HepG2 (cell line): ENCODE measurements around the gene AMBRA1. TPM values are rescaled to one million over a fixed set of nuclear protein-coding genes. Genes with fewer than 3 reads are reported as not detected.

Experiments used
- ADNP ChIP-seq: sonication (generic); formaldehyde crosslinking; IDR thresholded peaks from 2 replicates; pipeline ENCODE4 v1.4.0; 2020; ENCODE audit warnings: missing genetic modification reagents
- BCL6 ChIP-seq: IDR thresholded peaks from 2 replicates; pipeline ENCODE4 v1.6.1; 2016; ENCODE audit warnings: missing genetic modification reagents, missing compliant biosample characterization
- DMAP1 ChIP-seq: IDR thresholded peaks from 2 replicates; pipeline ENCODE4 v1.6.1; 2016
- FOXA3 ChIP-seq: IDR thresholded peaks from 2 replicates; pipeline ENCODE4 v1.6.1; 2016; ENCODE audit warnings: missing genetic modification reagents, missing compliant biosample characterization
- MAFK ChIP-seq, 2 experiments: IDR thresholded peaks in 1 of 2; conservative IDR thresholded peaks in 1 of 2; 2 replicates each; pipeline ENCODE4 v1.6.1; 2011; ENCODE audit warnings: improper control_type of control experiment in 2 of 2, low read length in 2 of 2
- MXD4 ChIP-seq: IDR thresholded peaks from 2 replicates; pipeline ENCODE4 v1.6.1; 2016; ENCODE audit warnings: mild to moderate bottlenecking, missing biosample characterization, missing genetic modification reagents
- SIN3A ChIP-seq: IDR thresholded peaks from 2 replicates; pipeline ENCODE4 v1.6.1; 2011; ENCODE audit warnings: low read depth, mild to moderate bottlenecking, control low read depth, low read length, borderline replicate concordance
- SMAD9 ChIP-seq: sonication (generic); formaldehyde crosslinking; IDR thresholded peaks from 2 replicates; pipeline ENCODE4 v1.5.1; 2020; ENCODE audit warnings: mild to moderate bottlenecking, missing genetic modification reagents
- ZBTB33 ChIP-seq: sonication (generic); formaldehyde crosslinking; IDR thresholded peaks from 2 replicates; pipeline ENCODE4 v1.4.0; 2020; ENCODE audit warnings: missing genetic modification reagents
- ZBTB38 ChIP-seq: sonication (generic); formaldehyde crosslinking; IDR thresholded peaks from 2 replicates; pipeline ENCODE4 v1.5.1; 2020; ENCODE audit warnings: mild to moderate bottlenecking, missing genetic modification reagents
- ZBTB8A ChIP-seq: sonication (generic); formaldehyde crosslinking; IDR thresholded peaks from 2 replicates; pipeline ENCODE4 v1.4.0; 2020; ENCODE audit warnings: mild to moderate bottlenecking, low read depth, missing genetic modification reagents, borderline replicate concordance
- ZC3H13 ChIP-seq: sonication (generic); formaldehyde crosslinking; IDR thresholded peaks from 2 replicates; pipeline ENCODE4 v1.8.1; 2023; ENCODE audit warnings: mild to moderate bottlenecking, missing genetic modification reagents, moderate library complexity
- ZFAT ChIP-seq: sonication (generic); formaldehyde crosslinking; conservative IDR thresholded peaks from 2 replicates; pipeline ENCODE4 v1.8.1; 2023; ENCODE audit warnings: missing genetic modification reagents, inconsistent platforms
- ZHX1 ChIP-seq: sonication (generic); formaldehyde crosslinking; IDR thresholded peaks from 2 replicates; pipeline ENCODE4 v1.8.1; 2022; ENCODE audit warnings: low read depth, mild to moderate bottlenecking, missing genetic modification reagents
- ZNF292 ChIP-seq: sonication (generic); formaldehyde crosslinking; IDR thresholded peaks from 2 replicates; pipeline ENCODE4 v1.8.1; 2022; ENCODE audit warnings: mild to moderate bottlenecking, low read depth, missing genetic modification reagents, borderline replicate concordance
- ZNF468 ChIP-seq: sonication (generic); formaldehyde crosslinking; IDR thresholded peaks from 2 replicates; pipeline ENCODE4 v1.8.0; 2022; ENCODE audit warnings: mild to moderate bottlenecking, moderate library complexity, missing genetic modification reagents
- ZNF616 ChIP-seq: sonication (generic); formaldehyde crosslinking; IDR thresholded peaks from 2 replicates; pipeline ENCODE4 v1.5.0; 2020; ENCODE audit warnings: low read depth, mild to moderate bottlenecking, missing genetic modification reagents
- ZNF75D ChIP-seq: sonication (generic); formaldehyde crosslinking; IDR thresholded peaks from 2 replicates; pipeline ENCODE4 v1.8.1; 2023; ENCODE audit warnings: missing genetic modification reagents, mild to moderate bottlenecking, borderline replicate concordance
- polyA plus RNA-seq, 8 experiments: library from polyadenylated mRNA; depleted of rRNA in 3 of 8; stranded (reverse) in 7 of 8; unstranded in 1 of 8; fragments of >200 nt; fragmentation: Illumina TruSeq in 4 of 8; extraction: Trizol in 4 of 8; gene quantifications; 2 replicates each; pipeline versions ENCODE4 v1.2.1 to v1.2.3, GENCODE V29; 2011 to 2016; ENCODE audit warnings: low read depth in 4 of 8, missing spikeins in 1 of 8, mixed read lengths in 1 of 8; ENCODE audit not compliant: insufficient read depth in 1 of 8
- total RNA-seq, 5 experiments: library from RNA; depleted of rRNA; stranded (reverse); fragments of >200 nt; fragmentation: Illumina TruSeq; extraction: Trizol; gene quantifications; 2 replicates each; pipeline ENCODE4 v1.2.3, GENCODE V29; 2016; ENCODE audit warnings: low read depth in 1 of 5
- TF ChIP-seq, protein P1 (sequence below): sonication (generic); formaldehyde crosslinking; IDR thresholded peaks from 2 replicates; pipeline ENCODE4 v1.8.0; 2022; ENCODE audit warnings: mild to moderate bottlenecking, missing genetic modification reagents
- TF ChIP-seq, protein P2 (sequence below): sonication (generic); formaldehyde crosslinking; IDR thresholded peaks from 2 replicates; pipeline ENCODE4 v1.5.1; 2020; ENCODE audit warnings: missing genetic modification reagents, mild to moderate bottlenecking, borderline replicate concordance

AMBRA1 gene
- total and polyA plus RNA-seq, 2 of the 13 experiments (the other 11 are each of a cell fraction or from before 2014, with no cell fraction given) = 15.7 to 26.0 TPM

DNA sequence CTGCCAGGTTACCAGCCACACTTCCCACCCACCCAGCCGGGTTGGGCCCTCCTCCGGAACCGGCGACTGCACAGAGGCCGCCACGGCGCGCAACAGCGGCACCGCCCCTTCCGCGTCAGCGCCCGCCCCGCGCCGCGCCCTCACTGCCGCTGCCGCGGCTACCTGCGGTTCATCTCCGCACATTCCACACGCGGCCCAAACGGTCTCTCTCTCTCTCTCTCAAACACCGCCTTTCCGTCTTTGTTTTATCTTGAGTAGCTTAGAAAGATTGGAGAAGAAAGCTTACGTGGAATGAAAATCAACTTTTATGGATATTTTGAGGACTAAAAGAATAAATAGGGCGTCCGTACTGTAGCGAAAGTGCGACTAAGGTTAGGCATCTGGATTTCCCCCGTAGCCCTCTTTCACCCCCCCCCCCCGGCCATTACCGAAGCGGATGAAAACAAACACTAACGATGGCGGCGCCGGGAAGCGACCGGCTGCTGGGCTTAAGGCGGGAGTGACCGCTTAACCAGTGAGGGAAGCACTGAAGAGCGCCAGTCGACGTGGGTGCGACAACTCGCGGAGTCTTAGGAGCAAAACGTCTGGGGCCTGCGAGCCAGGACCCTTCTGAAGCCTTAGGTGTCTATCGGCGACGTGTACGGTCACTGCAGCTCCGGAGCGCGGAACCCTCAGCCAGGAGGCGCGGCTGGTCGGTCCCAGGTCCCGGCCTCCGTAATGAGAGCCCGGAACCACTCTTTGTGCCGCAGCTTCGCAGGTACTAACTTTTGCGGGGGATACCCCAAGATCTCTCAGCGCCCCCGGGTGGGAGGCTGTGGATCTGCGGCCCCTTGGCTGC lies 23.5 kb upstream of the AMBRA1 start, which contains the start of the genes ATG13 and HARBI1 (continued):
- TF ChIP-seq ADNP (CRISPR knock-in tag) = no peak
- TF ChIP-seq ZC3H13 (CRISPR knock-in tag) = peak; percentile 39; the same call in 1 of the 2 replicates
- no peak for TF ChIP-seq ZNF75D (CRISPR knock-in tag)
- TF ChIP-seq ZNF616 = 0 out of 2 replicates have a peak, but pooled peaks have one; percentile 38
- peak; percentile 5; the same call in 1 of the 2 replicates for TF ChIP-seq BCL6
- no peak for TF ChIP-seq ZBTB33 (CRISPR knock-in tag)
- TF ChIP-seq ZHX1 (CRISPR knock-in tag) = peak; percentile 27; the same call in 1 of the 2 replicates
- TF ChIP-seq, protein P1, sequence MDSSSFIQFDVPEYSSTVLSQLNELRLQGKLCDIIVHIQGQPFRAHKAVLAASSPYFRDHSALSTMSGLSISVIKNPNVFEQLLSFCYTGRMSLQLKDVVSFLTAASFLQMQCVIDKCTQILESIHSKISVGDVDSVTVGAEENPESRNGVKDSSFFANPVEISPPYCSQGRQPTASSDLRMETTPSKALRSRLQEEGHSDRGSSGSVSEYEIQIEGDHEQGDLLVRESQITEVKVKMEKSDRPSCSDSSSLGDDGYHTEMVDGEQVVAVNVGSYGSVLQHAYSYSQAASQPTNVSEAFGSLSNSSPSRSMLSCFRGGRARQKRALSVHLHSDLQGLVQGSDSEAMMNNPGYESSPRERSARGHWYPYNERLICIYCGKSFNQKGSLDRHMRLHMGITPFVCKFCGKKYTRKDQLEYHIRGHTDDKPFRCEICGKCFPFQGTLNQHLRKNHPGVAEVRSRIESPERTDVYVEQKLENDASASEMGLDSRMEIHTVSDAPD (CRISPR knock-in tag) = no peak
- 0 out of 2 replicates have a peak, but pooled peaks have one; percentile 22 for TF ChIP-seq FOXA3 (CRISPR knock-in tag)
- peak; percentile 79 for TF ChIP-seq DMAP1 (CRISPR knock-in tag)
- peak; percentile 31; the same call in 1 of the 2 replicates for TF ChIP-seq ZNF292 (CRISPR knock-in tag)
- peak; percentile 48; the same call in 1 of the 2 replicates for TF ChIP-seq SMAD9 (CRISPR knock-in tag)
- no peak for TF ChIP-seq MAFK (conservative IDR thresholded peaks at IDR 0.05 in 1 of 2, IDR thresholded peaks at IDR 0.05 in 1 of 2; ENCODE audit: low read length in 2 of 2)
- peak; percentile 72; the same call in 1 of the 2 replicates for TF ChIP-seq SIN3A
- peak; percentile 100 for TF ChIP-seq ZFAT
- TF ChIP-seq ZNF468 (CRISPR knock-in tag) = no peak
- TF ChIP-seq ZBTB38 = 0 out of 2 replicates have a peak, but pooled peaks have one; percentile 70
- TF ChIP-seq, protein P2, sequence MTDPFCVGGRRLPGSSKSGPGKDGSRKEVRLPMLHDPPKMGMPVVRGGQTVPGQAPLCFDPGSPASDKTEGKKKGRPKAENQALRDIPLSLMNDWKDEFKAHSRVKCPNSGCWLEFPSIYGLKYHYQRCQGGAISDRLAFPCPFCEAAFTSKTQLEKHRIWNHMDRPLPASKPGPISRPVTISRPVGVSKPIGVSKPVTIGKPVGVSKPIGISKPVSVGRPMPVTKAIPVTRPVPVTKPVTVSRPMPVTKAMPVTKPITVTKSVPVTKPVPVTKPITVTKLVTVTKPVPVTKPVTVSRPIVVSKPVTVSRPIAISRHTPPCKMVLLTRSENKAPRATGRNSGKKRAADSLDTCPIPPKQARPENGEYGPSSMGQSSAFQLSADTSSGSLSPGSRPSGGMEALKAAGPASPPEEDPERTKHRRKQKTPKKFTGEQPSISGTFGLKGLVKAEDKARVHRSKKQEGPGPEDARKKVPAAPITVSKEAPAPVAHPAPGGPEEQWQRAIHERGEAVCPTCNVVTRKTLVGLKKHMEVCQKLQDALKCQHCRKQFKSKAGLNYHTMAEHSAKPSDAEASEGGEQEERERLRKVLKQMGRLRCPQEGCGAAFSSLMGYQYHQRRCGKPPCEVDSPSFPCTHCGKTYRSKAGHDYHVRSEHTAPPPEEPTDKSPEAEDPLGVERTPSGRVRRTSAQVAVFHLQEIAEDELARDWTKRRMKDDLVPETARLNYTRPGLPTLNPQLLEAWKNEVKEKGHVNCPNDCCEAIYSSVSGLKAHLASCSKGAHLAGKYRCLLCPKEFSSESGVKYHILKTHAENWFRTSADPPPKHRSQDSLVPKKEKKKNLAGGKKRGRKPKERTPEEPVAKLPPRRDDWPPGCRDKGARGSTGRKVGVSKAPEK (CRISPR knock-in tag) = no peak
- 0 out of 2 replicates have a peak, but pooled peaks have one; percentile 12 for TF ChIP-seq MXD4 (CRISPR knock-in tag)
- no peak for TF ChIP-seq ZBTB8A (CRISPR knock-in tag)
